SK-N-SH (cell line): ENCODE data around the gene GRIK1. TPM values are rescaled to one million over a fixed set of nuclear protein-coding genes. Genes with fewer than 3 reads are reported as not detected.

ENCODE experiments used
- CTCF ChIA-PET: fragments of 300-600, 350-600 bp; formaldehyde crosslinking; extraction: SDS; loops from one replicate; lab custom pipeline; 2021; lab: Yijun Ruan, JAX
- POLR2A ChIA-PET: fragments of 350-600 bp; sonication (Branson Sonifier 250); formaldehyde crosslinking; extraction: SDS; loops from one replicate; lab custom pipeline; 2020; ENCODE audit warnings: antibody characterized with exemption, inconsistent platforms; lab: Yijun Ruan, JAX
- DNase-seq: peaks from one replicate; pipeline ENCODE4 v3.0.0; 2012
- H2AFZ ChIP-seq: fragments of 200-600 bp; sonication (generic); 2 replicates; pipeline ENCODE4 v1.8.1; 2016; ENCODE audit warnings: antibody characterized with exemption, mild to moderate bottlenecking, low read depth
- H3F3A ChIP-seq: fragments of 200-600 bp; sonication (generic); replicated peaks from 2 replicates; pipeline ENCODE3; 2016; ENCODE audit warnings: antibody characterized with exemption, mild to moderate bottlenecking; ENCODE audit not compliant: insufficient read depth
- H3K27ac ChIP-seq, 2 experiments: fragments of 200-500 bp in 1 of 2; fragments of 200-600 bp in 1 of 2; sonication (Bioruptor generic) in 1 of 2; sonication (generic), shearing (Covaris generic) in 1 of 2; 2 replicates each; pipeline versions ENCODE4 v1.5.1 to v1.6.1; 2014 to 2016; ENCODE audit warnings: low read depth in 2 of 2, inconsistent platforms in 1 of 2, low read length in 1 of 2, mild to moderate bottlenecking in 1 of 2, mixed read lengths in 1 of 2
- H3K27me3 ChIP-seq: fragments of 200-600 bp; sonication (generic), shearing (Covaris generic); 2 replicates; pipeline ENCODE4 v1.6.1; 2016; ENCODE audit warnings: mixed run types; ENCODE audit not compliant: insufficient read depth
- H3K36me3 ChIP-seq, 2 experiments: fragments of 200-500 bp in 1 of 2; fragments of 200-600 bp in 1 of 2; sonication (Bioruptor generic) in 1 of 2; sonication (generic) in 1 of 2; replicated peaks in 1 of 2; 2 replicates each; pipeline versions ENCODE3 to v1.5.1; 2014 to 2016; ENCODE audit warnings: low read length in 1 of 2, mild to moderate bottlenecking in 1 of 2; ENCODE audit not compliant: insufficient read depth in 2 of 2, control insufficient read depth in 1 of 2
- H3K4me1 ChIP-seq, 2 experiments: fragments of 200-500 bp in 1 of 2; fragments of 200-600 bp in 1 of 2; sonication (Bioruptor generic) in 1 of 2; sonication (generic), shearing (Covaris generic) in 1 of 2; 2 replicates each; pipeline versions ENCODE4 v1.5.1 to v1.6.1; 2014 to 2016; ENCODE audit warnings: low read depth in 1 of 2, low read length in 1 of 2, mixed run types in 1 of 2; ENCODE audit not compliant: insufficient read depth in 2 of 2, control insufficient read depth in 1 of 2
- H3K4me2 ChIP-seq: fragments of 200-600 bp; sonication (generic), shearing (Covaris generic); 2 replicates; pipeline ENCODE4 v1.6.1; 2017; ENCODE audit warnings: mixed run types
- H3K4me3 ChIP-seq, 2 experiments: fragments of 200-500 bp in 1 of 2; fragments of 200-600 bp in 1 of 2; sonication (Bioruptor generic) in 1 of 2; sonication (generic), shearing (Covaris generic) in 1 of 2; 2 replicates each; pipeline versions ENCODE4 v1.5.1 to v1.8.1; 2014 to 2016; ENCODE audit warnings: low read depth in 2 of 2, inconsistent platforms in 1 of 2, low read length in 1 of 2, mild to moderate bottlenecking in 1 of 2, mixed read lengths in 1 of 2, moderate library complexity in 1 of 2
- H3K79me2 ChIP-seq: fragments of 200-600 bp; sonication (generic); 2 replicates; pipeline ENCODE4 v1.8.1; 2017; ENCODE audit warnings: mild to moderate bottlenecking; ENCODE audit not compliant: insufficient read depth
- H3K9ac ChIP-seq: fragments of 200-600 bp; sonication (generic); 2 replicates; pipeline ENCODE4 v1.6.1; 2017; ENCODE audit warnings: mixed run types
- H3K9me2 ChIP-seq: fragments of 200-600 bp; sonication (generic); 2 replicates; pipeline ENCODE4 v1.6.1; 2017; ENCODE audit warnings: mixed run types
- H3K9me3 ChIP-seq: fragments of 200-600 bp; sonication (generic); 2 replicates; pipeline ENCODE4 v1.6.1; 2017; ENCODE audit warnings: mixed run types, mild to moderate bottlenecking, moderate library complexity
- H4K20me1 ChIP-seq: fragments of 200-600 bp; sonication (generic); 2 replicates; pipeline ENCODE4 v1.6.1; 2017; ENCODE audit warnings: mild to moderate bottlenecking, mixed run types; ENCODE audit not compliant: insufficient read depth
- CHD2 ChIP-seq: fragments of 150-350 bp; IDR thresholded peaks from 2 replicates; pipeline ENCODE4 v1.6.1; 2018; ENCODE audit warnings: low read length; ENCODE audit not compliant: partially characterized antibody
- EP300 ChIP-seq, 2 experiments: IDR thresholded peaks; 2 replicates each; pipeline versions ENCODE4 v1.4.0 to v1.6.1; 2012; ENCODE audit warnings: borderline replicate concordance in 1 of 2, low read depth in 1 of 2, low read length in 1 of 2
- GABPA ChIP-seq: IDR thresholded peaks from 2 replicates; pipeline ENCODE4 v1.4.0; 2012; ENCODE audit warnings: low read depth, mild to moderate bottlenecking
- MAX ChIP-seq: IDR thresholded peaks from 2 replicates; pipeline ENCODE4 v1.4.0; 2012; ENCODE audit warnings: low read depth
- MXI1 ChIP-seq: IDR thresholded peaks from 2 replicates; pipeline ENCODE4 v1.6.1; 2012; ENCODE audit warnings: mild to moderate bottlenecking, low read depth, low read length, improper control_type of control experiment
- NFIC ChIP-seq: IDR thresholded peaks from 2 replicates; pipeline ENCODE4 v1.4.0; 2012; ENCODE audit warnings: borderline replicate concordance
- NRF1 ChIP-seq: IDR thresholded peaks from 2 replicates; pipeline ENCODE4 v1.6.1; 2012; ENCODE audit warnings: low read depth, mild to moderate bottlenecking, low read length
- POLR2AphosphoS5 ChIP-seq: IDR thresholded peaks from 2 replicates; pipeline ENCODE4 v1.6.1; 2012; ENCODE audit warnings: low read depth, low read length
- REST ChIP-seq: IDR thresholded peaks from 2 replicates; pipeline ENCODE4 v1.6.1; 2012; ENCODE audit warnings: mild to moderate bottlenecking, low read depth, low read length, moderate library complexity
- RXRA ChIP-seq: IDR thresholded peaks from 2 replicates; pipeline ENCODE4 v1.4.0; 2012; ENCODE audit warnings: low read depth, mild to moderate bottlenecking, borderline replicate concordance
- TCF12 ChIP-seq: IDR thresholded peaks from 2 replicates; pipeline ENCODE4 v1.4.0; 2012
- USF1 ChIP-seq: IDR thresholded peaks from 2 replicates; pipeline ENCODE4 v1.4.0; 2012; ENCODE audit warnings: low read depth, borderline replicate concordance
- USF2 ChIP-seq: fragments of 150-350 bp; IDR thresholded peaks from 2 replicates; pipeline ENCODE4 v1.6.1; 2017; ENCODE audit warnings: antibody characterized with exemption, low read length, low read depth, borderline replicate concordance
- YY1 ChIP-seq: IDR thresholded peaks from 2 replicates; pipeline ENCODE4 v1.4.0; 2012; ENCODE audit warnings: low read depth, mild to moderate bottlenecking
- ZBTB33 ChIP-seq: IDR thresholded peaks from 2 replicates; pipeline ENCODE4 v1.4.0; 2012; ENCODE audit warnings: low read depth, borderline replicate concordance
- WGBS: methylation state at CpG from one replicate; pipeline ENCODE4 v1.1.6; 2017; ENCODE audit warnings: low lambda C conversion rate; 5-methylcytosine and 5-hydroxymethylcytosine counted together
- polyA plus RNA-seq, 3 experiments: library from polyadenylated mRNA; depleted of rRNA; stranded (reverse); fragments of >200 nt; gene quantifications; 2 replicates each; pipeline ENCODE4 v1.2.3, GENCODE V29; 2012

GRIK1 gene
- polyA plus RNA-seq, 1 of the 3 experiments (the other 2 are of a cell fraction), result not detected

GRCh38 chr21:29843804-29844203 is 96.0 kb downstream of the GRIK1 start:
- Histone ChIP-seq H3K9ac (no peak overlapping the region), H3K27me3 (no peaks in the 10 kb centered on the region; the same call in 1 of the 2 replicates), H4K20me1 (no peaks in the 10 kb centered on the region), H3K79me2 (no peaks in the 10 kb centered on the region), H3K4me2 (no peak overlapping the region), H3F3A (no peaks in the 10 kb centered on the region), H3K36me3 (no peaks in the 10 kb centered on the region), H3K4me1 (no peaks in the 10 kb centered on the region), H3K9me3 (no peaks in the 10 kb centered on the region), H3K4me3 (no peak overlapping the region), H2AFZ (no peak overlapping the region), H3K27ac (no peak overlapping the region), H3K9me2 (no peaks in the 10 kb centered on the region)
- no peak for TF ChIP-seq GABPA
- WGBS, result 2% methylated on average over 3 of the region's 3 CpGs
- POLR2A ChIA-PET, result no interaction called here
- DNase-seq, result no peak
- CTCF ChIA-PET, result interaction anchor here (1.3 kb wide), 1 partner anchor 107 kb away, joined by 3 read pairs; no protein-coding TSS in a partner anchor

GRCh38 chr21:29834617-29835016 is 105.2 kb downstream of the GRIK1 start:
- H3K27ac ChIP-seq, result no peak overlapping the region
- no peak overlapping the region for H2AFZ ChIP-seq
- no peaks in the 10 kb centered on the region for H4K20me1 ChIP-seq
- no peak overlapping the region for H3K4me3 ChIP-seq
- no peaks in the 10 kb centered on the region for H3K9me3 ChIP-seq
- no peak for DNase-seq
- 2% methylated on average over 2 of the region's 2 CpGs for WGBS
- H3K9me2 ChIP-seq, result no peaks in the 10 kb centered on the region
- POLR2A ChIA-PET, result no interaction called here
- TF ChIP-seq ZBTB33 (no peak), USF2 (no peak), POLR2AphosphoS5 (no peak), EP300 (IDR thresholded peaks at IDR 0.05; ENCODE audit: borderline replicate concordance in 1 of 2, low read depth in 1 of 2, low read length in 1 of 2) (no peak)
- H3K4me2 ChIP-seq, result no peak overlapping the region
- CTCF ChIA-PET, result no interaction called here
- H3K79me2 ChIP-seq, result no peaks in the 10 kb centered on the region
- no peaks in the 10 kb centered on the region for H3K36me3 ChIP-seq
- no peaks in the 10 kb centered on the region for H3K4me1 ChIP-seq
- H3K9ac ChIP-seq, result no peak overlapping the region
- H3F3A ChIP-seq, result no peaks in the 10 kb centered on the region
- no peaks in the 10 kb centered on the region; the same call in 1 of the 2 replicates for H3K27me3 ChIP-seq

- no peak overlapping the region for H2AFZ ChIP-seq
- no peak for TF ChIP-seq MAX
- TF ChIP-seq REST, result no peak
- TF ChIP-seq TCF12, result no peak
- no peak for TF ChIP-seq MXI1
- no peak for TF ChIP-seq RXRA
- TF ChIP-seq POLR2AphosphoS5, result no peak
- TF ChIP-seq CHD2, result no peak
- TF ChIP-seq NRF1, result no peak
- TF ChIP-seq YY1, result no peak
- no peak for TF ChIP-seq NFIC
- TF ChIP-seq USF1, result no peak
Measured at GRCh38 chr21:29832217-29832616, 107.6 kb downstream of the GRIK1 start.

More at GRCh38 chr21:29832217-29832616, 107.6 kb downstream of the GRIK1 start:
- H3K9ac ChIP-seq, result no peak overlapping the region
- no peaks in the 10 kb centered on the region for H3F3A ChIP-seq
- H4K20me1 ChIP-seq, result no peaks in the 10 kb centered on the region
- no peak overlapping the region for H3K4me3 ChIP-seq
- H3K9me2 ChIP-seq, result no peaks in the 10 kb centered on the region
- H3K27me3 ChIP-seq, result no peaks in the 10 kb centered on the region
- WGBS, result 6% methylated on average over 2 of the region's 2 CpGs
- no peaks in the 10 kb centered on the region for H3K4me1 ChIP-seq
- POLR2A ChIA-PET, result no interaction called here
- H3K9me3 ChIP-seq, result no peaks in the 10 kb centered on the region
- DNase-seq, result no peak
- no peaks in the 10 kb centered on the region for H3K79me2 ChIP-seq
- H3K36me3 ChIP-seq, result no peaks in the 10 kb centered on the region
- H3K4me2 ChIP-seq, result no peak overlapping the region
- CTCF ChIA-PET, result no interaction called here
- H3K27ac ChIP-seq, result no peak overlapping the region
